A673 (cell line): ENCODE results near the gene PTGES. TPM values are rescaled to one million over a fixed set of nuclear protein-coding genes. Genes with fewer than 3 reads are reported as not detected.

Experiments
- BruUV-seq: library from RNA; stranded (reverse); fragments of 400-500 nt; replicated peaks from 2 replicates; lab custom pipeline; 2021; lab: Mats Ljungman, UMichigan
- CTCF ChIA-PET: fragments of 300-600 bp; sonication (Branson Sonifier 250); formaldehyde crosslinking; loops from one replicate; lab custom pipeline; 2022; ENCODE audit warnings: antibody characterized with exemption; lab: Charles Lee
- POLR2A ChIA-PET: fragments of 300-600 bp; sonication (Branson Sonifier 250); formaldehyde crosslinking; loops from one replicate; lab custom pipeline; 2022; ENCODE audit warnings: antibody characterized with exemption; ENCODE audit not compliant: low non-redundant PET; lab: Charles Lee
- DNase-seq: peaks from one replicate; pipeline ENCODE4 v3.0.0-alpha.2; 2015; ENCODE audit warnings: low spot score
- H3K27ac ChIP-seq: fragments of 200-600 bp; sonication (generic); 2 replicates; pipeline ENCODE4 v1.5.1; 2016; ENCODE audit warnings: mixed run types, low read depth, mild to moderate bottlenecking, mixed read lengths, antibody characterized with exemption, low read length; ENCODE audit not compliant: poor library complexity, severe bottlenecking
- H3K27me3 ChIP-seq: fragments of 200-600 bp; sonication (generic); replicated peaks from 2 replicates; pipeline ENCODE4 v1.6.1; 2017; ENCODE audit warnings: mixed run types, low read depth, mild to moderate bottlenecking, mixed read lengths, antibody characterized with exemption, low read length; ENCODE audit not compliant: insufficient read depth, poor library complexity
- H3K36me3 ChIP-seq: fragments of 200-600 bp; sonication (generic); 2 replicates; pipeline ENCODE4 v1.6.1; 2016; ENCODE audit warnings: mixed run types, mild to moderate bottlenecking, mixed read lengths, antibody characterized with exemption, low read length; ENCODE audit not compliant: insufficient read depth, poor library complexity, severe bottlenecking
- H3K4me1 ChIP-seq: fragments of 200-600 bp; sonication (generic); 2 replicates; pipeline ENCODE4 v1.6.1; 2017; ENCODE audit warnings: mixed run types, mild to moderate bottlenecking, mixed read lengths, antibody characterized with exemption, low read length; ENCODE audit not compliant: insufficient read depth, poor library complexity, severe bottlenecking
- H3K4me3 ChIP-seq: fragments of 200-600 bp; sonication (generic); 2 replicates; pipeline ENCODE4 v1.5.1; 2016; ENCODE audit warnings: low read depth, mixed run types, mild to moderate bottlenecking, mixed read lengths, low read length; ENCODE audit not compliant: poor library complexity, severe bottlenecking
- H3K9me3 ChIP-seq: fragments of 200-600 bp; sonication (generic); 2 replicates; pipeline ENCODE4 v1.6.1; 2016; ENCODE audit warnings: mixed run types, low read depth, mild to moderate bottlenecking, mixed read lengths, antibody characterized with exemption, low read length; ENCODE audit not compliant: poor library complexity, severe bottlenecking
- EZH2 ChIP-seq: fragments of 200-600 bp; sonication (generic); IDR thresholded peaks from 2 replicates; pipeline ENCODE4 v1.6.1; 2017; ENCODE audit warnings: borderline replicate concordance, low read depth, mild to moderate bottlenecking, mixed read lengths, antibody characterized with exemption, low read length; ENCODE audit not compliant: poor library complexity, severe bottlenecking
- intact Hi-C: fragments of 100-400 bp; cut with micrococcal nuclease; formaldehyde crosslinking; loops from one replicate; pipeline ENCODE4 v1.10.0; 2022; ENCODE audit not compliant: unreplicated experiment
- total RNA-seq: library from RNA; stranded (reverse); gene quantifications from 2 replicates; pipeline ENCODE4 v1.2.3, GENCODE V29; 2021
- TF ChIP-seq, protein P1 (sequence below): fragments of 300-800, 200-600 bp; sonication (generic); conservative IDR thresholded peaks from 2 replicates; pipeline ENCODE4 v1.5.1; 2017; ENCODE audit warnings: low read depth, mild to moderate bottlenecking, antibody characterized with exemption, low read length, moderate library complexity, mixed read lengths

Gene PTGES
- total RNA-seq, 1 experiment from 2014 or later = 0.80 TPM

DNA sequence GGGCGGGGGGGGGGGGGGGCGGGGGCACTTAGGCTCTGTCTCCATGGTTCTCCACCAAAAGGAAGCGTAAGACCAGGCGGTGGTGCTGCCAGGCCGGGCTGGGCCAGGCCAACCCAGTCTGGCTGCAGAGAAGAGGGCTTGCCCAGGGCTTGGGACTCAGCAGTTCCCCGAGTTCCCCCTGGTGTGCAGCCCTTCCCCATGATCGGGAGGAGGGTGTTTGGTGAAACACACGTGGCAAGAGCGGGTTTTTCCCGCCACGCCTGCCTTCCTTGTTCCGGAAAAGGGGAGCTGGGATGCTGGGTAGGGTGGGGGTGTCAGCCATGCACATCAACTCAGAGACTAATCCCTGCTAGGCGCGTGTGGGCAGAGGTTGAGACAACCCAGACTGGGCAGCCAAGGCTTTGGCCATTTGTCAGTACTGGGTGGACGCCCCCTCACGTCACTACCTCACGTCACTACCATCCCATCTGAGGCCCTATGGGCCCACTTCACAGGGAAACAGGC lies 54.5 kb downstream of the PTGES start:
- peaks cover 22% of the 10 kb centered on the region for H3K4me1 ChIP-seq
- POLR2A ChIA-PET = interaction anchor here (0.7 kb wide), 1 partner anchor 37 kb away, joined by 4 read pairs; no protein-coding TSS in a partner anchor
- intact Hi-C loops = no loop called here
- H3K27ac ChIP-seq = peak overlapping the region; percentile 85
- no peak for TF ChIP-seq EZH2
- TF ChIP-seq, protein P1, sequence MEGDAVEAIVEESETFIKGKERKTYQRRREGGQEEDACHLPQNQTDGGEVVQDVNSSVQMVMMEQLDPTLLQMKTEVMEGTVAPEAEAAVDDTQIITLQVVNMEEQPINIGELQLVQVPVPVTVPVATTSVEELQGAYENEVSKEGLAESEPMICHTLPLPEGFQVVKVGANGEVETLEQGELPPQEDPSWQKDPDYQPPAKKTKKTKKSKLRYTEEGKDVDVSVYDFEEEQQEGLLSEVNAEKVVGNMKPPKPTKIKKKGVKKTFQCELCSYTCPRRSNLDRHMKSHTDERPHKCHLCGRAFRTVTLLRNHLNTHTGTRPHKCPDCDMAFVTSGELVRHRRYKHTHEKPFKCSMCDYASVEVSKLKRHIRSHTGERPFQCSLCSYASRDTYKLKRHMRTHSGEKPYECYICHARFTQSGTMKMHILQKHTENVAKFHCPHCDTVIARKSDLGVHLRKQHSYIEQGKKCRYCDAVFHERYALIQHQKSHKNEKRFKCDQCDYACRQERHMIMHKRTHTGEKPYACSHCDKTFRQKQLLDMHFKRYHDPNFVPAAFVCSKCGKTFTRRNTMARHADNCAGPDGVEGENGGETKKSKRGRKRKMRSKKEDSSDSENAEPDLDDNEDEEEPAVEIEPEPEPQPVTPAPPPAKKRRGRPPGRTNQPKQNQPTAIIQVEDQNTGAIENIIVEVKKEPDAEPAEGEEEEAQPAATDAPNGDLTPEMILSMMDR = no peak
- no peak overlapping the region for H3K4me3 ChIP-seq
- H3K9me3 ChIP-seq = no peaks in the 10 kb centered on the region
- H3K27me3 ChIP-seq = no peaks in the 10 kb centered on the region
- CTCF ChIA-PET = interaction anchor here (0.6 kb wide), 1 partner anchor 15 kb away, joined by 15 read pairs; no protein-coding TSS in a partner anchor
- no peaks in the 10 kb centered on the region for H3K36me3 ChIP-seq
- no peak for DNase-seq
- BruUV-seq = no TSS peak

GRCh38 chr9:129697656-129698253 lies 55.1 kb downstream of the PTGES start:
- no TSS peak for BruUV-seq
- H3K27me3 ChIP-seq = no peaks in the 10 kb centered on the region
- CTCF ChIA-PET = interaction anchor here (0.6 kb wide), 1 partner anchor 16 kb away, joined by 15 read pairs; no protein-coding TSS in a partner anchor
- no peaks in the 10 kb centered on the region for H3K36me3 ChIP-seq
- H3K4me3 ChIP-seq = peak overlapping the region; percentile 47
- no peaks in the 10 kb centered on the region for H3K9me3 ChIP-seq
- DNase-seq = peak; percentile 63
- peaks cover 22% of the 10 kb centered on the region for H3K4me1 ChIP-seq
- H3K27ac ChIP-seq = peak overlapping the region; percentile 85
- intact Hi-C loops = no loop called here
- TF ChIP-seq, protein P1 = no peak
- TF ChIP-seq EZH2 = no peak
- POLR2A ChIA-PET = interaction anchor here (0.7 kb wide), 1 partner anchor 36 kb away, joined by 4 read pairs; no protein-coding TSS in a partner anchor

GRCh38 chr9:129696944-129697655 lies 55.7 kb downstream of the PTGES start:
- intact Hi-C loops = no loop called here

More at GRCh38 chr9:129696944-129697655, 55.7 kb downstream of the PTGES start:
- Histone ChIP-seq H3K27me3 (no peaks in the 10 kb centered on the region), H3K9me3 (no peaks in the 10 kb centered on the region), H3K36me3 (no peaks in the 10 kb centered on the region), H3K27ac (peak overlapping the region; percentile 85), H3K4me3 (peak overlapping the region; percentile 47), H3K4me1 (peaks cover 22% of the 10 kb centered on the region)
- DNase-seq = peak; percentile 72
- ChIA-PET POLR2A (no interaction called here), CTCF (no interaction called here)
- no TSS peak for BruUV-seq
- TF ChIP-seq, protein P1 = no peak
- no peak for TF ChIP-seq EZH2
